ENCODE measurements around the gene LYPD6B. TPM values are rescaled to one million over a fixed set of nuclear protein-coding genes. Genes with fewer than 3 reads are reported as not detected.

LYPD6B gene
- total and polyA plus RNA-seq, 4 donors, result 0.13 to 0.59 (median 0.14) TPM

GRCh38 chr2:149064856-149065630 lies 26.5 kb downstream of the LYPD6B start:
- 75% methylated on average over 5 of the region's 5 CpGs for WGBS
- H3K36me3 ChIP-seq (ENCODE audit: control insufficient read depth in 4 of 4, insufficient read depth in 3 of 4, low read depth in 1 of 4, low read length in 3 of 4), result no peaks in the 10 kb centered on the region
- H3K4me3 ChIP-seq (ENCODE audit: low read depth in 1 of 3, low read length in 3 of 3), result no peak overlapping the region
- DNase-seq (ENCODE audit: low spot score), result no peak
- no peak overlapping the region for H3K9ac ChIP-seq (ENCODE audit: low read depth in 1 of 2, low read length in 2 of 2)
- peaks cover 0 to 2% (median 0%) of the 10 kb centered on the region in 4 donors for H3K27me3 ChIP-seq (ENCODE audit: control insufficient read depth in 4 of 4, insufficient read depth in 4 of 4, low read length in 3 of 4)
- H3K9me3 ChIP-seq (ENCODE audit: control insufficient read depth in 4 of 4, low read length in 3 of 4), result no peaks in the 10 kb centered on the region
- TF ChIP-seq JUND (IDR thresholded peaks at IDR 0.05), result no peak
- TF ChIP-seq TAF1 (conservative IDR thresholded peaks at IDR 0.05), result no peak
- H3K4me1 ChIP-seq (ENCODE audit: control insufficient read depth in 4 of 4, insufficient read depth in 4 of 4, low read length in 3 of 4), result no peaks in the 10 kb centered on the region
- no peak overlapping the region for H3K27ac ChIP-seq (ENCODE audit: low read depth in 1 of 2, low read length in 2 of 2)

- H3K4me3 ChIP-seq (ENCODE audit: low read depth in 1 of 3, low read length in 3 of 3), result no peak overlapping the region
- H3K27me3 ChIP-seq (ENCODE audit: control insufficient read depth in 4 of 4, insufficient read depth in 4 of 4, low read length in 3 of 4), result peaks cover 0 to 2% (median 0%) of the 10 kb centered on the region in 4 donors
- no peak overlapping the region for H3K9ac ChIP-seq (ENCODE audit: low read depth in 1 of 2, low read length in 2 of 2)
- H3K9me3 ChIP-seq (ENCODE audit: control insufficient read depth in 4 of 4, low read length in 3 of 4), result no peaks in the 10 kb centered on the region
- H3K27ac ChIP-seq (ENCODE audit: low read depth in 1 of 2, low read length in 2 of 2), result no peak overlapping the region
- H3K4me1 ChIP-seq (ENCODE audit: control insufficient read depth in 4 of 4, insufficient read depth in 4 of 4, low read length in 3 of 4), result no peaks in the 10 kb centered on the region
- TF ChIP-seq YY1 (IDR thresholded peaks at IDR 0.05) (no peak), CTCF (IDR thresholded peaks at IDR 0.05; ENCODE audit: low read depth, low read length, missing input control) (no peak), HNF4G (IDR thresholded peaks at IDR 0.05) (no peak), RXRA (IDR thresholded peaks at IDR 0.05) (no peak), EGR1 (IDR thresholded peaks at IDR 0.05; ENCODE audit: low read depth in 2 of 2) (no peak), SP1 (IDR thresholded peaks at IDR 0.05) (no peak), REST (IDR thresholded peaks at IDR 0.05) (no peak), RAD21 (IDR thresholded peaks at IDR 0.05) (no peak), FOXA2 (IDR thresholded peaks at IDR 0.05) (no peak), TAF1 (conservative IDR thresholded peaks at IDR 0.05) (no peak), NR2F2 (IDR thresholded peaks at IDR 0.05) (no peak), JUND (IDR thresholded peaks at IDR 0.05) (no peak), HNF4A (conservative IDR thresholded peaks at IDR 0.05) (no peak), ZBTB33 (IDR thresholded peaks at IDR 0.05) (no peak)
- 77% methylated on average over 6 of the region's 6 CpGs for WGBS
- no peak for DNase-seq (ENCODE audit: low spot score)
- H3K36me3 ChIP-seq (ENCODE audit: control insufficient read depth in 4 of 4, insufficient read depth in 3 of 4, low read depth in 1 of 4, low read length in 3 of 4), result no peaks in the 10 kb centered on the region
These were observed 29.9 kb downstream of the LYPD6B start for GRCh38 chr2:149068225-149068995.
